NCI-H524 treated with DMSO at 0.1 percent for 48 hours (cell line): Measurements from ENCODE around the gene RBM33.

Source experiments
- DNase-seq: peaks from one replicate; lab custom pipeline; 2025; lab: John Stamatoyannopoulos, UW

Gene RBM33

DNA sequence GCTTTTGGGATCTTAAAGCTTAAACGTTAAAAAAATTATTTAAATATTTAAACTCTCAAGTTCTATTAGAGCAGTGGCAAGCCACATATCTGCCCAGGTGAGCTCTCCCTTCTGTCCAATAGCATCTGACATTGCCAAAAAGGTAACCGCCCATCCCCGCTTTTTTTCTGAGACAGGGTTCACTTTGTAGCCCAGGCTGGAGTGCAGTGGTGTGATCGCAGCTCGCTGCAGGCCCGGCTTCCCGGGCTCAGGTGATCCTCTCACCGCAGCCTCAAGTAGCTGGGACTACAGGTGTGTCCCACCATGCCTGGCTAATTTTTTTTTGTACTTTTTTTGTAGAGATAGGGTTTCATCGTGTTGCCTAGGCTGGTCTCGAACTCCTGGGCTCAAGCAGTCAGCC, 83.2 kb downstream of the RBM33 start:
- no peak for DNase-seq

DNA sequence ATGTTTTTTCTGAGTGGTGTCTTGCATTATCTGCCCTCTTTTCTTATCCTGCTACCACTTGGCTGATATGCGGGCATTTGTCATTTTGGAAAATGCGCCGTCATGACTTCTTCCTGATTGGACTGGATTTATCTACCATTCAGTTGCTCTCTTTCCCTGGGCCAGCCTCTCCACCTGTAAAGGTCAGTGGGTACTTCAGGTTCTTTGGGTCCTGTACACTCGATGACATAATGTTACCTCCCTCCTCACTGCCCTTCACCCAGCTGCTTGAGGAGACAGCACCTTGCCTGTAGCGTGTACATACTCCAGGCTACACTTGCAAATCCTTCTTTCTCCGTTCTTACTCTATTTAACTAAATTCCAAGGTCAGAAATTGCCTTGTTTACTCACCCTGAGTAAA, 83.7 kb downstream of the RBM33 start:
- DNase-seq: no peak

- DNase-seq: no peak
Observed at GRCh38 chr7:155729847-155730246, 85.4 kb downstream of the RBM33 start.

GRCh38 chr7:155731380-155731779, 86.9 kb downstream of the RBM33 start:
- no peak for DNase-seq

DNA sequence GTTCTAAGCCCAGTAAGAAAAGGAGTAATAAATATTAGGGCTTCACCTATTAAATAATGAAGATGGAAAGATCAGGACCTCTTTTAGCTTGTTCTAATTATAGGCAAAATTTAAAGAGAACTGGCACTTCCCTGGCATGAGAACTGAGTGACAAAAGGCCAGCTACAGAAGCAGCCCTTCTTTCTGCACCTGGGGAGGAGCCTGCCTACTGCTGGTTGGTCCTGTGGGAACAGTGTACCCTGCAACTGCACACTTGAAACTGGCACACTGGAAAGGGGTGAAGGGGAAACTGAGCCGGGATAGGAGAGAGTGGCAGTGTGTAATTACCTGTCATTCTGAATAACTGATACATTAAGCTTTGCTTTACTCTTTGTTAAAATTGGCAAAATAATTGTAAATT, 87.4 kb downstream of the RBM33 start:
- no peak for DNase-seq

- DNase-seq: no peak
Observed at GRCh38 chr7:155732286-155732685, 87.8 kb downstream of the RBM33 start.

- DNase-seq: no peak
Observed at GRCh38 chr7:155733582-155734444, 89.4 kb downstream of the RBM33 start.

GRCh38 chr7:155734445-155734809, 90.0 kb downstream of the RBM33 start:
- DNase-seq: no peak

- DNase-seq: no peak
Observed at GRCh38 chr7:155735442-155736115, 91.1 kb downstream of the RBM33 start.

- no peak for DNase-seq
Observed at GRCh38 chr7:155737590-155737989, 93.1 kb downstream of the RBM33 start.

DNA sequence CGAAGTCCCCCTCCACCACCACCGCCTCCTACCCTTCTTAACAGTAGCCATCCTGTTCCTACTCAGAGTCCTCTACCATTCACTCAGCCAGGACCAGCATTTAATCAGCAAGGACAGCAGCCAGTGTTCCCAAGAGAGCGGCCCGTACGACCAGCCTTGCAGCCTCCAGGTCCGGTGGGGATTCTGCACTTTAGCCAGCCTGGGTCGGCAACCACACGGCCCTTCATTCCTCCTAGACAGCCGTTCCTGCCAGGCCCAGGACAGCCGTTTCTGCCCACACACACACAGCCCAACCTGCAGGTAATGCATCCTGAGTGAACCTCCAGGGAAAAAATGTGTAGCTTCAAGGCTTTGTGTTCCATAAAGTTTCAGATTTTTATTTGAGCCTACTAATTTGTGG, 93.6 kb downstream of the RBM33 start:
- no peak for DNase-seq

- DNase-seq: no peak
Observed at GRCh38 chr7:155738652-155739537, 94.4 kb downstream of the RBM33 start.

DNA sequence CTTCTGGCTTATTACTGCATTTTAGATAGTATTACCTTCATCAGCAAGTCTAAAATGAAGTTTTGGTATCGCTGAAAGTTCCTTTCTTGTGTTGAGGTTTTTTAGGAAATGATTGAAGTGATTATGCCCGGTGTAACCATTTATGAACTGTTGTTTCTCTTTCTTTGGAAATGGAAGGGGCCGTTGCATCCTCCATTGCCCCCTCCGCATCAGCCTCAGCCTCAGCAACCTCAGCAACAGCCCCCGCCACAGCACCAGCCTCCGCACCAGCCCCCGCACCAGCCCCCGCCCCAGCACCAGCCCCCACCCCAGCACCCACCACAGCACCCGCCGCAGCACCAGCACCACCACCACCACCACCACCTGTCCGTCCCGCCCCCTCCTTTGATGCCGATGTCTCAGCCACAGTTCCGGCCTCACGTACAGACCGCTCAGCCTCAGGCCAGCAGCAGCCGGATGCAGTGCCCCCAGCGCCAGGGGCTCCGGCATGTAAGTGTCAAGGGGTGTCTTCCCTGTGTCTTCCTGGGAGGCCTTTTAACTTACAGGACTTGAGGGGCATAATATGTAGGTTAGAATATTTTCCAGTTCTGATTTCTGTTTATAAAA, 95.2 kb downstream of the RBM33 start:
- no peak for DNase-seq

- no peak for DNase-seq
Observed at GRCh38 chr7:155741082-155741481, 96.6 kb downstream of the RBM33 start.

- no peak for DNase-seq
Observed at GRCh38 chr7:155741805-155742204, 97.3 kb downstream of the RBM33 start.

DNA sequence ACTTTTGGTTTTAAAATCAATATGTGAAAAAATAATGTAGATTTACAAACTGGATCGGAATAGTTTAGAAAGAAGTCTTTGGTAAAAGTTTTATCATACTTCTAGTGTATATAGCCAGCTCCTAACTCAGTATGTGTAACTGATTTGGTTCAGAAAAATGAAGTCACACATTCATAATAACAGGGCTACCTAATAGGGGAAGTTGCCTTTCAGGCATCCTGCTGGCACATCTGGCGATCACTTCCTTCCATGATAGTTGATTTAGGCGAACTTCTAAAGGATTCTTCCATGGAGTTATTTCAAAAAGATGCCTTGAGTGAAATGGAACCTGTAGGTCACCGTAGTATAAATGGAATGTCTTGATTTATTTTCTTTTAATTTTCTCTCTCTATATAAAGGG, 98.7 kb downstream of the RBM33 start:
- DNase-seq: no peak

GRCh38 chr7:155744971-155745683, 100.7 kb downstream of the RBM33 start:
- DNase-seq: no peak

- DNase-seq: no peak
Observed at GRCh38 chr7:155745737-155746136, 101.3 kb downstream of the RBM33 start.

- no peak for DNase-seq
Observed at GRCh38 chr7:155746188-155746587, 101.7 kb downstream of the RBM33 start.

DNA sequence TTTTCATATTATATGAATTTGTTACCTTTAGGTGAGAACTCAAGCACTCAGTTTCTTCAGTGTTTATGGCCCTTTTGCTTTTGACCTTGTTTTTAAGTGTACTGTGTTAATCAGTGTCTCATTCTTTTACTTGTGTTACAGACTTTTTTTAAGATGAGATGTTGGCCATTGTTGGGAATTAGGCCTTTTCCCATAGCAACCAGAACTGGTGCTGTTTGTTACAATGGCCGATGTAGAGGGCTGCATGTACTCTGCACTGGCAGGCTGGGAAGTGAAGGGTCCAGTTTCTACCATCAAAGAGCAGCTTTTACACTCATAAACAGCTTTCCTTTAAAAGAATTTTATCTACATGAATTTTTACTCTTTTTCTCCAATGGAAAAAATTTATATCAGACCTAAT, 102.7 kb downstream of the RBM33 start:
- DNase-seq: no peak

DNA sequence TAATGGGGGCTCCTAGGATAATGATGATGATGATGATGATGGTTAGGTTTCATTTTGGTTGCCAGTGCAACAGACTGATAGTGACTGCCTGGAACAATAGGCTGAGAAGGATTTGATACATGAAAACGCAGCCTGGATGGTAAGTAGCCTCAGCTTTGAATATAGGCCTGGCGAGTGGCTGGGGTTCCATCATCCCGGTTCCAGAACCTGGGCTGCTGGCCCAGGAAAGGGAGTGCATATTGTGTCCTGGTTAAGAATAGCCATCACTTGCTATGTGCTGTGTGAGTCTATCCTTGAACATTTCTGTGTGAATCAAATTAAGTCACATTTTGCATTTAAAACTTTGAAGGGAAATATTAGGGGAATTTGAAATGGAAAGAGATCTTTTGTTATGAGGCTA, 105.1 kb downstream of the RBM33 start:
- DNase-seq: no peak
